Smooth muscle cell (in vitro differentiated cells): Measurements from ENCODE around the gene C9. TPM values are rescaled to one million over a fixed set of nuclear protein-coding genes. Genes with fewer than 3 reads are reported as not detected.

ENCODE experiments used
- DNase-seq: peaks from one replicate; lab custom pipeline; 2025; ENCODE audit not compliant: unreplicated experiment; lab: John Stamatoyannopoulos, UW
- H2AFZ ChIP-seq: fragments of 200-600 bp; sonication (generic); 2 replicates; pipeline ENCODE4 v1.6.0; 2016; ENCODE audit warnings: antibody characterized with exemption, low read depth, mild to moderate bottlenecking
- H3F3A ChIP-seq: fragments of 200-600 bp; sonication (generic); 2 replicates; pipeline ENCODE4 v1.6.0; 2017; ENCODE audit warnings: antibody characterized with exemption, low read depth
- H3K27ac ChIP-seq: fragments of 200-600 bp; sonication (generic); 2 replicates; pipeline ENCODE4 v1.5.1; 2016; ENCODE audit warnings: low read depth, mild to moderate bottlenecking
- H3K27me3 ChIP-seq: fragments of 200-600 bp; sonication (generic); 2 replicates; pipeline ENCODE4 v1.6.1; 2016; ENCODE audit warnings: low read depth, mild to moderate bottlenecking
- H3K36me3 ChIP-seq: fragments of 200-600 bp; sonication (generic); 2 replicates; pipeline ENCODE4 v1.5.1; 2016; ENCODE audit warnings: low read depth
- H3K4me1 ChIP-seq: fragments of 200-600 bp; sonication (generic); 2 replicates; pipeline ENCODE4 v1.5.1; 2016; ENCODE audit warnings: low read depth
- H3K4me2 ChIP-seq: fragments of 200-600 bp; sonication (generic); 2 replicates; pipeline ENCODE4 v1.6.0; 2016; ENCODE audit warnings: mild to moderate bottlenecking
- H3K4me3 ChIP-seq: fragments of 200-600 bp; sonication (generic); 2 replicates; pipeline ENCODE4 v1.5.1; 2016; ENCODE audit warnings: mild to moderate bottlenecking
- H3K79me2 ChIP-seq: fragments of 200-600 bp; sonication (generic); 2 replicates; pipeline ENCODE4 v1.6.0; 2016; ENCODE audit warnings: low read depth, mild to moderate bottlenecking
- H3K9ac ChIP-seq: fragments of 200-600 bp; sonication (generic); 2 replicates; pipeline ENCODE4 v1.6.0; 2016; ENCODE audit warnings: low read depth
- H3K9me3 ChIP-seq: fragments of 200-600 bp; sonication (generic); replicated peaks from 2 replicates; pipeline ENCODE4 v1.5.1; 2016; ENCODE audit warnings: low read depth
- H4K20me1 ChIP-seq: fragments of 200-600 bp; sonication (generic); 2 replicates; pipeline ENCODE4 v1.6.0; 2016; ENCODE audit warnings: low read depth
- CTCF ChIP-seq: fragments of 200-600 bp; sonication (generic); IDR thresholded peaks from 2 replicates; pipeline ENCODE4 v1.5.1; 2017; ENCODE audit warnings: borderline replicate concordance, mild to moderate bottlenecking, antibody characterized with exemption; ENCODE audit not compliant: insufficient read depth, poor library complexity, severe bottlenecking
- WGBS: methylation state at CpG from one replicate; pipeline ENCODE4 v1.1.7; 2016; ENCODE audit warnings: low lambda C conversion rate; 5-methylcytosine and 5-hydroxymethylcytosine counted together
- polyA plus RNA-seq: library from polyadenylated mRNA; unstranded; fragments of >200 nt; fragmentation: Nextera tagmentation; extraction: Ambion mirVana; gene quantifications from 2 replicates; pipeline ENCODE4 v1.2.1, GENCODE V29; 2016
- total RNA-seq: library from RNA; depleted of rRNA; stranded (reverse); fragments of >200 nt; gene quantifications from 2 replicates; pipeline ENCODE4 v1.2.3, GENCODE V29; 2014

The C9 gene
- not detected in 2 replicates for total RNA-seq
- polyA plus RNA-seq = not detected in 2 replicates

- Histone ChIP-seq H3K4me1 (no peaks in the 10 kb centered on the region), H3F3A (no peaks in the 10 kb centered on the region), H3K9me3 (no peaks in the 10 kb centered on the region), H3K36me3 (no peaks in the 10 kb centered on the region), H2AFZ (no peak within 1 kb of the TSS), H4K20me1 (no peaks in the 10 kb centered on the region), H3K79me2 (no peaks in the 10 kb centered on the region), H3K4me2 (no peak within 1 kb of the TSS), H3K9ac (no peak within 1 kb of the TSS), H3K4me3 (no peak within 1 kb of the TSS), H3K27me3 (no peaks in the 10 kb centered on the region), H3K27ac (no peak within 1 kb of the TSS)
- WGBS = 77% methylated on average over 6 of the region's 6 CpGs
- DNase-seq = no peak
- TF ChIP-seq CTCF = no peak
Measured at GRCh38 chr5:39364367-39364766, at the start of gene C9. Gene C9, minus strand, starts transcription at chr5:39364495. Its CDS starts 31 bp downstream, at chr5:39364464.

- no peak overlapping the region for H2AFZ ChIP-seq
- peaks cover 94% of the 10 kb centered on the region for H3K79me2 ChIP-seq
- H3K9me3 ChIP-seq = no peaks in the 10 kb centered on the region
- H3K36me3 ChIP-seq = no peaks in the 10 kb centered on the region
- peaks cover 99% of the 10 kb centered on the region for H4K20me1 ChIP-seq
- no peak for TF ChIP-seq CTCF
- peaks cover 14% of the 10 kb centered on the region for H3K4me1 ChIP-seq
- peak overlapping the region; percentile 69 for H3K27ac ChIP-seq
- no peak for DNase-seq
- H3K27me3 ChIP-seq = no peaks in the 10 kb centered on the region
- no peak overlapping the region for H3K9ac ChIP-seq
- H3K4me2 ChIP-seq = peak overlapping the region; percentile 56
- no peak overlapping the region for H3K4me3 ChIP-seq
- H3F3A ChIP-seq = peaks cover 4% of the 10 kb centered on the region
Measured at GRCh38 chr5:39413771-39414170, 49.5 kb upstream of the C9 start.

- Histone ChIP-seq H4K20me1 (peaks cover 99% of the 10 kb centered on the region), H3K4me1 (peaks cover 14% of the 10 kb centered on the region), H3K9me3 (no peaks in the 10 kb centered on the region), H3K9ac (no peak overlapping the region), H3K27me3 (no peaks in the 10 kb centered on the region), H3K4me2 (peak overlapping the region; percentile 56), H3F3A (peaks cover 4% of the 10 kb centered on the region), H3K36me3 (no peaks in the 10 kb centered on the region), H3K27ac (peak overlapping the region; percentile 69), H2AFZ (no peak overlapping the region), H3K4me3 (no peak overlapping the region), H3K79me2 (peaks cover 94% of the 10 kb centered on the region)
- no peak for TF ChIP-seq CTCF
- no peak for DNase-seq
- 56% methylated on average over 5 of the region's 5 CpGs for WGBS
Measured at GRCh38 chr5:39412721-39413394, 48.6 kb upstream of the C9 start.

GRCh38 chr5:39411985-39412384, 47.7 kb upstream of the C9 start:
- no peak overlapping the region for H3K4me3 ChIP-seq
- H2AFZ ChIP-seq = no peak overlapping the region
- no peak for TF ChIP-seq CTCF
- H3K36me3 ChIP-seq = no peaks in the 10 kb centered on the region
- peaks cover 94% of the 10 kb centered on the region for H3K79me2 ChIP-seq
- no peak overlapping the region for H3K9ac ChIP-seq
- peak overlapping the region; percentile 55 for H3K4me2 ChIP-seq
- no peaks in the 10 kb centered on the region for H3K27me3 ChIP-seq
- peaks cover 4% of the 10 kb centered on the region for H3F3A ChIP-seq
- no peak for DNase-seq
- H4K20me1 ChIP-seq = peaks cover 99% of the 10 kb centered on the region
- H3K9me3 ChIP-seq = no peaks in the 10 kb centered on the region
- peak overlapping the region; percentile 69 for H3K27ac ChIP-seq
- WGBS = 90% methylated on average over 4 of the region's 4 CpGs
- peaks cover 14% of the 10 kb centered on the region for H3K4me1 ChIP-seq
